ENCODE data around the gene SMIM10.
"Not testable (repeated sequence)": the region's sequence is repeated elsewhere in the genome, so short reads cannot be mapped to it uniquely, and the experiment has no call there.

Gene SMIM10

DNA sequence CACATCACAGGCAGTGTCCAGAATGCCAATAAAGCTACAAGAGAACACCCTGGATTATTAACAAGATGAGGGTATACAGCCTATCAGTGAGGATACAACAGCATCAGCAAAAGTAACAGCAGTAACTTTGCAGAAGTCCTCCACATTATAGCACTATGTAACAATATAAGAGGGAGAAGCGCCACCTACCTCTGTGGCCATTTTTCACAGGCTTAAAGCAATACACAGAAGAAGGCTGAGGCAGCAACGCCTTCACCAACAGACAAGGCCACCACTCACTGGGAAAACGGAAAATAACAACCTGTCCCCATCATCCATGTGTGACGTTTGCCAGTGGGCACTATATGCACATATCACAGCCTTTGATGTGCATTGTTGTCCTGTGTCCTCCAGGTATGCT is 19.0 kb downstream of the SMIM10 start:
- DNase-seq (ENCODE audit: insufficient read length, low spot score) (no peak), FAIRE-seq (no peak)

DNA sequence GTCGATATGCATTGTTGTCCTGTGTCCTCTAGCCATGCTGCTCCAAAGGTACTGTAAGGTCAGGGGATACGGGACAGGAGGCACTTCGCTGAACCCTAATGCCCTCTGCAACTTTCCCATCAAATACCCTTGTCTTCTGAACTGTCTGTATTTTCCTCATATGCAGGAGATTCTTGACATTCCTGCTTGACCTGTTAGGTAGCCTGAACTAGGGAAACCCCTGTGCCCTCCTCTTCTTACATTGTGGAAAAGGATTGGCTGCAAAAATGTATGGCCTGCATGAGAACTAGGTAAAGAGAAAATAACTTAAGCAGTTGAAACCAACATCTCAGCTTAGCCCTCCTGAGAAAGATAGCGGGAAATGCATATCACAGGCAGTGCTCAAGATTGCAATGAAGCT is 20.1 kb downstream of the SMIM10 start:
- FAIRE-seq (no peak), DNase-seq (ENCODE audit: insufficient read length, low spot score) (no peak)

DNA sequence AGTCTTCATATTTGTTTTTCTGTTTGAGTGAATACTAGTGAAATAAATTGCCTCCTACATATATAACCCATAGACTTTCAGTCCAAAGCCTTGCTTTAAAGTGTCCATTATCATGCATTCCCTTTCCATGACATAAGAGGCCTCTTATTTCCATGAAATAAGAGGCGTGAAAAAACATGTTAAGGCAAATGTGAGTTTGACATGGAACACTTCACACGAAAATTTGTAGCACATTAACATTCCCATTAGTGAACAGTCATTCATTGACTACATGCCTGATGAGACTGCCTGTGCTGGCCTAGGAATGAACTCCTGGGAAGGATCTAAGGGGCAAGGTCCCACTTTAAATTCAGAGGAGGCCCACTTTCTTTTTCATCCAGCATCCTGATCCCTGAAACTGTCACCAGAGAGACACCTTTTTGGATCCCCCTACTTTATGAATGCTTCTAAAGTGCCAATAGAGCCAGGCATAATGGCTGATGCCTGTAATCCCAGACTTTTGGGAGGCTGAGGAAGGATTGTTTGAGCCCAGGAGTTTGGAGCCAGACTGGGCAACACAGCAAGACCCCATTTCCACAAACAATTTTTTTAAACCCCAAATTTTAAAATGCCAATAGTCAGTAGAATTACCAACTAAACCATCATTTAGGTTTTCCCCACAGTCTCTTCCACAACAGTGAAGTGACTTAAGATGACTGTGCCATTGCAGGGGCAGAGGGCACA is 24.9 kb downstream of the SMIM10 start:
- DNase-seq (ENCODE audit: insufficient read length, low spot score): no peak

DNA sequence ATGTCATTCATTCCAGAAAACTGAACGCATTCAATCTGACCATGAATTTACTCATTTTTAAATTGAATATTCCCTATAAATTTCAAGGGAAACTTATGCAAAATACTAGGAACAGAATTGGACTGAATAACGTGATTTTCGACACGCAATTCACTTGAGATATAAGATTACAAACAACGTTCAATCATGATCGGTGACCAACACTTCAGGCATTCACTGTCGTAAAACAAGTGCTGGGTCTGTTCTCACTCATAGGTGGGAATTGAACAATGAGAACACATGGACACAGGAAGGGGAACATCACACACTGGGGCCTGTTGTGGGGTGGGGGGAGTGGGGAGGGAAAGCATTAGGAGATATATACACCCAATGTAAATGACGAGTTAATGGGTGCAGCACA is 29.1 kb downstream of the SMIM10 start:
- not testable (repeated sequence) for DNase-seq (ENCODE audit: insufficient read length, low spot score); FAIRE-seq

More for the DNA sequence above, 24.9 kb downstream of the SMIM10 start:
- FAIRE-seq: no peak

DNA sequence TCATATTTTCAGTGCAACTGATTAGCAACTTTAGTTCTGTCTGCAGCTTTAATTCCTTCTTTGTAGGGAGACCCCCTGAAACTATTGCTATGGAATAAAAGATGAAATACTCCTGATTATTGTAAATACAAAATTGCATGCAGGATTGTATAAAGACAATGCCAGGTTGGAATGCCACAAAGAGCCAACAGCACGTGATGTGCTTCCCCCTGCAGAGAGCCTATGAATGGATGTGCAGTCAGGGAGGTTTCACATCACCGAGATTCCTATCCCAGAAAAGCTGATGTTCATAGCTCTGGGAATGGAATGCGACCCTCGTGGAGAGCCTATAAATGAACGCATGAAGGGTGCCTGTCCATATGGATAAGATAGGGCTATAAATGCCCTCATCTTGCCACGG is 33.0 kb downstream of the SMIM10 start:
- not testable (repeated sequence) for FAIRE-seq

DNA sequence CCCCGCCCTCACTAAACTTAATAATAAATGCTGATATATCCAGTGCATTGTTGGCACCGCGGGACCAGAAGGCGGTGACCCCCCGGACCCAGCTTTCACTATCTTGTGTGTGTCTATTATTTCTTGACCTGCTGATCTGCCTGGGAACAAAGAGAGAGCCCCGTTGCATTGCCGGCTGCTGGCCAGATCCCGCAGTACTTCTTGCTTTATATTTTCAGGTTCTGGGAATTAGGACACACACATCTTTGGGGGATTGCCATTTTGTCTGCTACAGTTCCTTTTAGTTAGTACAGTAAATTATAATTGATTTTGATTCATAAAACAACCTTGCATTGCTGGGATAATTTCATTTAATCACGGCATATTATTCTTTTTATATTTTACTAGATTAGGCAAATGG is 33.7 kb downstream of the SMIM10 start:
- DNase-seq (ENCODE audit: insufficient read length, low spot score): no peak
- FAIRE-seq: no peak

More for the DNA sequence above, 33.0 kb downstream of the SMIM10 start:
- not testable (repeated sequence) for DNase-seq (ENCODE audit: insufficient read length, low spot score)

DNA sequence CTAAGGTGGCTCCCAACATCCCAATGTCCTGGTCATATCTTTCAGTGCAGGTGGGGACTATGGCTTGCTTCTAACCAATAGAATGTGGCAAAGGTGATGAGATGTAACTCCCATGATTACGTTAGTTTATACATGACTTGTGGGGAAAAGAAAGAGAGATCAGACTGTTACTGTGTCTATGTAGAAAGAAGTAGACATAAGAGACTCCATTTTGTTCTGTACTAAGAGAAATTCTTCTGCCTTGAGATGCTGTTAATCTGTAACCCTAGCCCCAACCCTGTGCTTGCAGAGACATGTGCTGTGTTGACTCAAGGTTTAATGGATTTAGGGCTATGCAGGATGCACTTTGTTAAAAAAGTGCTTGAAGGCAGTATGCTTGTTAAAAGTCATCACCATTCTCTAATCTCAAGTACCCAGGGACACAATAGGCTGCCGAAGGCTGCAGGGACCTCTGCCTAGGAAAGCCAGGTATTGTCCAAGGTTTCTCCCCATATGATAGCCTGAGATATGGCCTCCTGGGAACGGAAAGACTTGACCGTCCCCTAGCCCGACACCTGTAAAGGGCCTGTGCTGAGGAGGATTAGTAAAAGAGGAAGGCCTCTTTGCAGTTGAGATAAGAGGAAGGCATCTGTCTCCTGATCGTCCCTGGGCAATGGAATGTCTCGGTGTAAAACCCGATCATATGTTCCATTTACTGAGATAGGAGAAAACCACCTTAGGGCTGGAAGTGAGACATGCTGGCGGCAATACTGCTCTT is 39.6 kb downstream of the SMIM10 start:
- DNase-seq (ENCODE audit: insufficient read length, low spot score): not testable (repeated sequence)

DNA sequence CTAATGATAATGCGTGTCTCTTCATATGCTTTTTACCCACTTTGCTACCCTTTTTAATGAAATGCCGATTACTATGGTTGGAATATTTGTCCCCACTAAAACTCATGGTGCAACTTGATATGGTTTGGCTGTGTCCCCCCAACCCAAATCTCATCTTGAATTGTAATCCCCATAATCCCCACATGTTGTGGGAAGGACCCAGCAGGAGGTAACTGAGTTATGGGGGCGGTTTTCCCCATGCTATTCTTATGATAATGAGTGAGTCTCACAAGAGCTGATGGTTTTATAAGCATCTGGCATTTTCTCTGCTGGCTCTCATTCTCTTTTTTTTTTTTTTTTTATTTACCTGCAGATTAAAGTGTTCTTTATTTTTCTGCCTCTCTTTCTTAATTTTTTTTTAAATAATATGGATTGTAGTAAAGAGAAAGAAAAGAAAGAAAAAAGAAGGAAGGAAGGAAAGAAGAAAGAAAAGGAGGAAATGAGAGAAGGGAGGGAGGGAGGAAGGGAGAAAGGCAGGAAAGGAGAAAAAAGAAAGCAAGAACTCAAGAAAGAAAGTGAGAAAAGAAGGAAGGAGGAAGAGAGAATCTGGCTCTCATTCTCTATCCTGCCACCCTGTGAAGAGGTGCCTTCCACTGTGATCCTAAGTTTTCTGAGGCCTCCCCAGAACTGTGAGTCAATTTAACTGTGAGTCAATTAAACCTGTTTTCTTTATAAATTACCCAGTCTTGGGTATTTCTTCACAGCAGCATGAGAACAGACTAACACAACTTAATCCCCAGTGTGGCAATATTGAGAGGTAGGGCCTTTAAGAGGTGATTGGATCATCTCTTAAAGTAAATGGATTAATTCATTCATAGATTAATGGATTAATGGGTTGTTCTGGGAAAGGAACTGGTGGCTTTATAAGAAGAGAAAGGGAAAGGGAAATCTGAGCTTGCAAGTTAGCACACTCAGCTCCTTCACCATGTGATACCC is 50.6 kb downstream of the SMIM10 start:
- DNase-seq (ENCODE audit: insufficient read length, low spot score); FAIRE-seq: not testable (repeated sequence)

More for the DNA sequence above, 39.6 kb downstream of the SMIM10 start:
- not testable (repeated sequence) for FAIRE-seq

Data from HTR-8/SVneo (cell line).